ENCODE data around the gene ZBTB20. TPM values are rescaled to one million over a fixed set of nuclear protein-coding genes. Genes with fewer than 3 reads are reported as not detected.

Gene ZBTB20
- total and polyA plus RNA-seq, 2 experiments from 2014 or later = 15.7 to 37.3 TPM

DNA sequence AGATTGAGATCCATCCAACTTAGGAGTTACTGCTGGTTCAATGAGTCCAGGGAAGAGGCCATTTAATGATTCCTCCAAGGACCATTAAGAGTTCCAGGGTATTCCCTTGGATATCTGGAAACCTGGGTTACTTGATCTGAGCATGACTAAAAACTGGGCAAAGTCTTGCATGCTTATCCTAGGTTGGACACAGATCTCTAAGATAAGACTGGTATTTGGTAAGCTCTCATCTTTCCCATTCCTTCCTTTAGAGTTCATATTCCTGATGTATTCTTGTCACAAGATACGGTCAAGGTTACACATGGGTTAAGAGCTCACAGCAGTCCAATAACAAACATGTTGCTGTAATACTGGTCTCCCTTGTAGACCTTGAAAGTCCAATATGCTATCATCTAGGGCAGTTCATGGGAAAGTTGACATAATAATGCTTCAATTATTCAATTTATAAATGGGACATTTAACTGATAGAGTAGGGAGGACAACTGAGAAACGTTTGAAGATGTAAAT lies 551.5 kb downstream of the ZBTB20 start:
- Histone ChIP-seq H3K4me1 (ENCODE audit: low read depth) (peaks cover 5% of the 10 kb centered on the region), H3K27me3 (no peaks in the 10 kb centered on the region), H3K4me3 (no peak overlapping the region), H3K27ac (no peak overlapping the region), H3K9me3 (ENCODE audit: low read depth) (no peaks in the 10 kb centered on the region), H3K36me3 (no peaks in the 10 kb centered on the region)
- DNase-seq (ENCODE audit: low read depth in 1 of 2, low spot score in 1 of 2) = no peak
- TF ChIP-seq, protein P1, sequence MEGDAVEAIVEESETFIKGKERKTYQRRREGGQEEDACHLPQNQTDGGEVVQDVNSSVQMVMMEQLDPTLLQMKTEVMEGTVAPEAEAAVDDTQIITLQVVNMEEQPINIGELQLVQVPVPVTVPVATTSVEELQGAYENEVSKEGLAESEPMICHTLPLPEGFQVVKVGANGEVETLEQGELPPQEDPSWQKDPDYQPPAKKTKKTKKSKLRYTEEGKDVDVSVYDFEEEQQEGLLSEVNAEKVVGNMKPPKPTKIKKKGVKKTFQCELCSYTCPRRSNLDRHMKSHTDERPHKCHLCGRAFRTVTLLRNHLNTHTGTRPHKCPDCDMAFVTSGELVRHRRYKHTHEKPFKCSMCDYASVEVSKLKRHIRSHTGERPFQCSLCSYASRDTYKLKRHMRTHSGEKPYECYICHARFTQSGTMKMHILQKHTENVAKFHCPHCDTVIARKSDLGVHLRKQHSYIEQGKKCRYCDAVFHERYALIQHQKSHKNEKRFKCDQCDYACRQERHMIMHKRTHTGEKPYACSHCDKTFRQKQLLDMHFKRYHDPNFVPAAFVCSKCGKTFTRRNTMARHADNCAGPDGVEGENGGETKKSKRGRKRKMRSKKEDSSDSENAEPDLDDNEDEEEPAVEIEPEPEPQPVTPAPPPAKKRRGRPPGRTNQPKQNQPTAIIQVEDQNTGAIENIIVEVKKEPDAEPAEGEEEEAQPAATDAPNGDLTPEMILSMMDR (IDR thresholded peaks at IDR 0.05; ENCODE audit: low read depth, low read length) = no peak

DNA sequence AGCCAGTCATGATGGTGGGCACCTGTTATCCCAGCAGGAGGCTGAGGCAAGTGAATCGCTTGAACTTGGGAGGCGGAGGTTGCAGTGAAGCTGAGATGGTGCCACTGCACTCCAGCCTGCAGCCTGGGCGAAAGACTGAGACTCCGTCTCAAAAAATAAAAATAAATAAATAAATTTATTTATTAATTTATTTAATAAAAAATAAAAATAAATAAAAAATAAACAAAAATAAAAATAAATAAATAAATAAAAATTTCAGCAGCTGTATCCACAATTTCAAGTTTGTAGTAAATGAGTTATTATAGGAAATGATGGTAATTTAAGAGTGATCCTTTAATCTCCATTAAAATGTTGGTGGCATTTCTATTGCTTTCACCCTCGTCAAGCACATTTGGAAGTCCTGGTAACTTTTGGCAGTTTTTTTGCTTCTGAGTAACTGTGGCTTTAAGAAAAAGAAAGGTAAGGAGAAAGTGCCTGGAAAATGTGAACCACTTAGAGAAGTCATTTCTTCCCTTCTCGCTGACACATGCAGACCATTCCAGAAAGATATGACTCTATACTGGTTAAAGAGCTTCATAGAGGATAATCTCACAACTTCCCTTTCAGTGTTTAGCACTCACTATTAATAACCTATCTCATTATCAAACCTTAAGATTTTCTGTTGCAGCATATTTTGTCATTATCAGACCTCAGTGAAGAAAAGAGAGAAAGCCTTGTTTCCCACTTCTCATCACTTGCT lies 556.6 kb downstream of the ZBTB20 start:
- Histone ChIP-seq H3K27ac (no peak overlapping the region), H3K9me3 (ENCODE audit: low read depth) (no peaks in the 10 kb centered on the region), H3K4me3 (no peak overlapping the region), H3K4me1 (ENCODE audit: low read depth) (peaks cover 12% of the 10 kb centered on the region), H3K27me3 (no peaks in the 10 kb centered on the region), H3K36me3 (no peaks in the 10 kb centered on the region)
- DNase-seq (ENCODE audit: low read depth in 1 of 2, low spot score in 1 of 2) = no peak
- TF ChIP-seq, protein P1 (IDR thresholded peaks at IDR 0.05; ENCODE audit: low read depth, low read length) = no peak

DNA sequence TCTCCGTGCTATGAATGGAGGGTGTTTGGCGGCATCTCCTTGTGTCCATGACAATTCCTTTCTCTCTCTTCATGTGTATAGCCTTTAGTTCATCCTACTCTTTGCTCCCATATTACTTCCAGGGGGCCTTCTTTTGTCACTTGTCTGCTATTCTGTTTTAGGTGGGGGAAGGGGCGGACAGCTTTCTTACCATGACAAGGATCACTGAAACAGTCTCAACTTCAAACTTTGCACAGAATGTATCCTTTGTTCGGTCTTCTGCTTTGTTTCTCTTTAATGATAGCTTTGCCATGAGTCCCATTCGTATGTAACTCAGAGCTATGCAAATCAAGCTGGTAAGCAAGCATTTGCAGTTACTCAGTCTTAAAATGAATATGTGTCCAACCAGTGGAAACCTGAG lies 559.1 kb downstream of the ZBTB20 start:
- H3K27me3 ChIP-seq = no peaks in the 10 kb centered on the region
- no peak overlapping the region for H3K27ac ChIP-seq
- no peak overlapping the region for H3K4me3 ChIP-seq
- no peak for DNase-seq (ENCODE audit: low read depth in 1 of 2, low spot score in 1 of 2)
- TF ChIP-seq, protein P1 (IDR thresholded peaks at IDR 0.05; ENCODE audit: low read depth, low read length) = no peak
- H3K36me3 ChIP-seq = no peaks in the 10 kb centered on the region
- H3K4me1 ChIP-seq (ENCODE audit: low read depth) = peaks cover 17% of the 10 kb centered on the region
- no peaks in the 10 kb centered on the region for H3K9me3 ChIP-seq (ENCODE audit: low read depth)

DNA sequence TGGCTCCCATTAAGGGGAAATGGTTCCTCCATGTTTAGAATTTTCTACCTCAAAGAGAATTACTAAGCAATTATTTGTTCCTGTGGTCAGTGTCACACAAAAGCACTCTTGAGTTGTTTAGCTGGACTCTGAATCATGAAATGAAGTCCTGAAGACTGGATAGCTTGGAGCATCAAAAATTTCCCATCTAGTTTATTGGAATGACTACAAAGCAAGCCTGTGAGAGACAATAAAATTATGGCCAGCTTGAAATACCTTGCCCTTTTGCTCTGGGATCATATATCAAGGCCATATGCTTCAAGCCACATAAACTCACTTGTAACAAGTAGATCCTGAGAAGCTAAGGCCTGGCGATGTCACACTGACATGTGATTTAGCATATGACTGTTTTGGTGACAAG lies 561.0 kb downstream of the ZBTB20 start:
- Histone ChIP-seq H3K27me3 (no peaks in the 10 kb centered on the region), H3K27ac (peak overlapping the region; percentile 25), H3K4me1 (ENCODE audit: low read depth) (peaks cover 17% of the 10 kb centered on the region), H3K9me3 (ENCODE audit: low read depth) (no peaks in the 10 kb centered on the region), H3K36me3 (no peaks in the 10 kb centered on the region), H3K4me3 (no peak overlapping the region)
- DNase-seq (ENCODE audit: low read depth in 1 of 2, low spot score in 1 of 2) = no peak
- TF ChIP-seq, protein P1 (IDR thresholded peaks at IDR 0.05; ENCODE audit: low read depth, low read length) = no peak

DNA sequence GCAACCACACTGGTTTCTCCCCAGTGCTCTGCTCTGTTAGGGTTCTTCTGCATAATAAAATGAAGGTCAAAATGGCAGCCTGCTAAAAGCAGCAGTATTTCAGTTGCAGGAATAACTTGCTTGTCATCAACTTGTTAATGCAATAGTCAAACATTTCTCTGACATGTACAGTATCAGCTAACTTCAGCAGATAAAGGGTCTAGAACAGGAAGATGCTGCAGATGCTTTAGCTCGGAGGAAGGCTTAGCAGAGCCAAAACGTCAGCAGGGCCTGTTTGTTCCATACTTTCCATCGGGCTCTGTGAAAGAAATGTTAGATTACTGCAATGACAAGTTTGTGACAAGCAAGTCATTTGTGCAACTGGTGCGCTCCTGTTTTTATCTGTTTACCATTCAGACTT lies 561.4 kb downstream of the ZBTB20 start:
- Histone ChIP-seq H3K27me3 (no peaks in the 10 kb centered on the region), H3K4me3 (no peak overlapping the region), H3K4me1 (ENCODE audit: low read depth) (peaks cover 13% of the 10 kb centered on the region), H3K36me3 (no peaks in the 10 kb centered on the region), H3K9me3 (ENCODE audit: low read depth) (no peaks in the 10 kb centered on the region), H3K27ac (peak overlapping the region; percentile 25)
- TF ChIP-seq, protein P1 (IDR thresholded peaks at IDR 0.05; ENCODE audit: low read depth, low read length) = no peak
- DNase-seq (ENCODE audit: low read depth in 1 of 2, low spot score in 1 of 2) = no peak
